A549 treated with AZD2906 at 1 μM for 4 hours (cell line): ENCODE measurements around the gene LAMP5. TPM values are rescaled to one million over a fixed set of nuclear protein-coding genes. Genes with fewer than 3 reads are reported as not detected.

Experiments
- total RNA-seq: library from RNA; stranded (reverse); fragments of 200-300 nt; extraction: Qiagen RNA extraction; gene quantifications from 5 replicates; pipeline ENCODE4 v1.2.3, GENCODE V29; 2022

Gene LAMP5
- 0.07 to 0.08 TPM in 2 of 5 replicates, not detected in the others for total RNA-seq

GRCh38 chr20:9514461-9515213 lies at the start of gene LAMP5:
Gene LAMP5, plus strand, starts transcription at chr20:9514590. Its CDS starts 263 bp downstream, at chr20:9514853.

